Measurements from ENCODE around the gene BID.

- no peak for TF ChIP-seq GLIS3 (CRISPR knock-in tag; IDR thresholded peaks at IDR 0.05)
- no peak for TF ChIP-seq ARNTL (CRISPR knock-in tag; IDR thresholded peaks at IDR 0.05; ENCODE audit: borderline replicate concordance, low read depth)
- TF ChIP-seq PATZ1 (CRISPR knock-in tag; IDR thresholded peaks at IDR 0.05; ENCODE audit: borderline replicate concordance) = no peak
- TF ChIP-seq CREB5 (CRISPR knock-in tag; IDR thresholded peaks at IDR 0.05; ENCODE audit: low read depth) = no peak
- TF ChIP-seq ISL1 (CRISPR knock-in tag; IDR thresholded peaks at IDR 0.05) = no peak
- no peak for TF ChIP-seq BACH2 (CRISPR knock-in tag; IDR thresholded peaks at IDR 0.05; ENCODE audit: borderline replicate concordance)
- TF ChIP-seq ZNF70 (CRISPR knock-in tag; IDR thresholded peaks at IDR 0.05) = no peak
- no peak for TF ChIP-seq RARB (CRISPR knock-in tag; IDR thresholded peaks at IDR 0.05)
- no peak for TF ChIP-seq POU6F1 (CRISPR knock-in tag; IDR thresholded peaks at IDR 0.05; ENCODE audit: borderline replicate concordance, low read depth)
- TF ChIP-seq CSDC2 (CRISPR knock-in tag; IDR thresholded peaks at IDR 0.05) = no peak
- no peak for TF ChIP-seq ZNF8 (CRISPR knock-in tag; IDR thresholded peaks at IDR 0.05)
- TF ChIP-seq ZFP3 (CRISPR knock-in tag; IDR thresholded peaks at IDR 0.05) = no peak
- TF ChIP-seq CSRNP3 (CRISPR knock-in tag; IDR thresholded peaks at IDR 0.05) = no peak
- TF ChIP-seq TCF4 (CRISPR knock-in tag; IDR thresholded peaks at IDR 0.05; ENCODE audit: borderline replicate concordance) = no peak
These were observed 32.3 kb downstream of the BID start for GRCh38 chr22:17741866-17742526.

Data from SK-N-SH treated with all-trans-retinoic acid at 6 μM for 48 hours (cell line).